Lung (tissue), 12 donors: ENCODE measurements around the gene ID4. TPM values are rescaled to one million over a fixed set of nuclear protein-coding genes. Genes with fewer than 3 reads are reported as not detected.
A peak's percentile ranks its signal among the peaks of the same experiment; 100 is the strongest.

Experiments used
- ATAC-seq: fragments of 200-7000 bp; cut with Tn5 transposase; one replicate; pipeline ENCODE4 v1.9.1; 2020; ENCODE audit warnings: moderate number of reproducible peaks; ENCODE audit not compliant: insufficient read depth, low FRiP score
- DNase-seq, 3 donors: peaks; one replicate each; pipeline ENCODE4 v3.0.0-alpha.2; 2013 to 2017
- H3K27ac ChIP-seq, 2 donors: one replicate each; pipeline ENCODE4 v1.5.1; 2013; ENCODE audit warnings: mild to moderate bottlenecking in 2 of 2, moderate library complexity in 2 of 2, control low read depth in 1 of 2, inconsistent platforms in 1 of 2, low read depth in 1 of 2, low read length in 1 of 2
- H3K27me3 ChIP-seq, 3 donors: one replicate each; pipeline ENCODE4 v1.5.1; 2013; ENCODE audit warnings: low read length in 2 of 3; ENCODE audit not compliant: control insufficient read depth in 3 of 3, insufficient read depth in 3 of 3
- H3K36me3 ChIP-seq, 4 donors: one replicate each; pipeline ENCODE4 v1.5.1; 2013; ENCODE audit warnings: low read length in 4 of 4, mild to moderate bottlenecking in 1 of 4, moderate library complexity in 1 of 4; ENCODE audit not compliant: control insufficient read depth in 4 of 4, insufficient read depth in 4 of 4
- H3K4me1 ChIP-seq, 5 donors: one replicate each; pipeline ENCODE4 v1.5.1; 2013; ENCODE audit warnings: low read length in 5 of 5, mild to moderate bottlenecking in 2 of 5, moderate library complexity in 1 of 5; ENCODE audit not compliant: control insufficient read depth in 5 of 5, insufficient read depth in 5 of 5
- H3K4me3 ChIP-seq: one replicate; pipeline ENCODE4 v1.5.1; 2013; ENCODE audit warnings: mild to moderate bottlenecking, control low read depth, moderate library complexity
- H3K9ac ChIP-seq, 2 donors: one replicate each; pipeline ENCODE4 v1.5.1; 2013; ENCODE audit warnings: low read length in 2 of 2, control low read depth in 1 of 2; ENCODE audit not compliant: insufficient read depth in 1 of 2
- H3K9me3 ChIP-seq, 4 donors: one replicate each; pipeline ENCODE4 v1.5.1; 2013; ENCODE audit warnings: low read length in 3 of 4, mild to moderate bottlenecking in 1 of 4, moderate library complexity in 1 of 4; ENCODE audit not compliant: control insufficient read depth in 4 of 4, insufficient read depth in 3 of 4
- CTCF ChIP-seq: IDR thresholded peaks from 2 replicates; pipeline ENCODE4 v1.5.1; 2012; ENCODE audit warnings: mild to moderate bottlenecking; ENCODE audit errors: control extremely low read depth, extremely low read depth
- WGBS, 2 donors: extraction: QIAGEN DNeasy Blood & Tissue Kit; methylation state at CpG; one replicate each; pipeline ENCODE4 v1.1.7; 2013; 5-methylcytosine and 5-hydroxymethylcytosine counted together
- polyA plus RNA-seq, 2 donors: library from polyadenylated mRNA; stranded (reverse); fragments of 200-250 nt; gene quantifications; one replicate each; pipeline ENCODE4 v1.2.1, GENCODE V29; 2013
- total RNA-seq, 2 donors: library from RNA; depleted of rRNA in 1 of 2; stranded (reverse); fragments of >200 nt in 1 of 2; gene quantifications; one replicate each; pipeline ENCODE4 v1.2.1, GENCODE V29; 2014 to 2021
- donor health status: control.
- donor health status: control.
- donor health status: Bipolar disorder and iron deficiency.
- donor health status: healthy.
- donor health status: DM: yes; HTN: yes; CAD: no.

Gene ID4
- total and polyA plus RNA-seq, 4 donors: 23.9 to 66.5 (median 39.2) TPM

DNA sequence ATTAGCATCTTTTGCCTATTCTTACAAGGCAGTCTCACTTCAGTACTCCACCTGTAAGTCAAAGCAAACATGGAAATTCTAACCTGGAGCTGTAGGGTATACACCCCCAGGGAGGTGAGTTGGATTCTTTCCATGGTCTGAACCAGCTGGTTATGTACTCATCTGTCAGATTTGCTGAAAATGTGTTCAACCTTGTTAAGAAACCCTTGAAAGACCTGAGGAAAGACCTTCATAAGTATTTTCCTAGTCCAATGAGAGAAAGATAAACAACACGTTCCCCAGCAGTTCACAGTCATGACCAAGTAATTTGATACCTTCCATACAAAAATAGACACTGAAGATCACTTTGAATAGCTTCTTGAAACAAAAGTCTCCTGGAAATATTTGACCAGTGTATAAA lies 42.5 kb downstream of the ID4 start:
- peak; percentile 20 to 76 (median 41) for DNase-seq
- 24 to 57% methylated on average over 1 of the region's 1 CpG for WGBS, 2 donors
- no peaks in the 10 kb centered on the region for H3K9me3 ChIP-seq
- no peak overlapping the region for H3K27ac ChIP-seq
- H3K9ac ChIP-seq: no peak overlapping the region
- no peaks in the 10 kb centered on the region for H3K4me1 ChIP-seq
- no peak for TF ChIP-seq CTCF
- no peaks in the 10 kb centered on the region for H3K27me3 ChIP-seq
- H3K4me3 ChIP-seq: no peak overlapping the region
- ATAC-seq: no peak
- no peaks in the 10 kb centered on the region for H3K36me3 ChIP-seq

GRCh38 chr6:19880066-19880465 lies 42.9 kb downstream of the ID4 start:
- no peaks in the 10 kb centered on the region for H3K9me3 ChIP-seq
- H3K36me3 ChIP-seq: no peaks in the 10 kb centered on the region
- no peak overlapping the region for H3K9ac ChIP-seq
- no peaks in the 10 kb centered on the region for H3K4me1 ChIP-seq
- ATAC-seq (no peak), DNase-seq (no peak)
- 71 to 88% methylated on average over 2 of the region's 2 CpGs for WGBS, 2 donors
- H3K27ac ChIP-seq: no peak overlapping the region
- H3K4me3 ChIP-seq: no peak overlapping the region
- TF ChIP-seq CTCF: no peak
- no peaks in the 10 kb centered on the region for H3K27me3 ChIP-seq

- Histone ChIP-seq H3K36me3 (no peaks in the 10 kb centered on the region), H3K4me3 (no peak overlapping the region), H3K4me1 (no peaks in the 10 kb centered on the region), H3K9ac (no peak overlapping the region), H3K27ac (no peak overlapping the region), H3K9me3 (no peaks in the 10 kb centered on the region), H3K27me3 (no peaks in the 10 kb centered on the region)
- no peak for TF ChIP-seq CTCF
- ATAC-seq (no peak), DNase-seq (no peak)
- WGBS, 2 donors: 89 to 92% methylated on average over 5 of the region's 5 CpGs
Measured at GRCh38 chr6:19891451-19891850, 54.3 kb downstream of the ID4 start.
